Stimulated activated CD8-positive, alpha-beta memory T cell treated with anti-CD3 and anti-CD28 coated beads, Interleukin-2, amount 100 ng/mL, for 1 hour (primary cell): ENCODE data around the gene PTH2R.
"Not testable (repeated sequence)": the region's sequence is repeated elsewhere in the genome, so short reads cannot be mapped to it uniquely, and the experiment has no call there.

ENCODE experiments used
- DNase-seq, 2 donors: peaks; one replicate each; pipeline ENCODE4 v3.0.0-alpha.2; 2020; ENCODE audit warnings: low read depth in 2 of 2

Gene PTH2R

DNA sequence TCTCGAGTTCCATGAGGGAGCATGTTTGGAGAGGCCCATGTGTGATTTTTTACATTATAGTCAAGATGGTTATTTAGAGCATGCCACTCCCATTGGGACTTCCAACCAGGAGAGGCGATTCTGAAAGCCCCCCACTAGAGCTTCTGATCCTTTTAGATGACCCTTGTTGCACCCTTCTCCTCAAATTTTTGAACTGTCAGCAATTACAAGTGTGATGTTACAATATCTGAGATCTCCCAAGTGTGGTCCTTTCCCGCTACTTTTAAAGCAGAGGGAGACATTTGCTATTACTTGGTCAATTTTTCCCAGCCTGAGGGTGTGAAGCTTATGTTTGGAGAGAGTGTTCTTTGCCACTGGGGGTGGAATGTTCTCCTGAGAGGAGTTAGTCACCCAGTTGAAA lies 16.7 kb upstream of the PTH2R start:
- no peak for DNase-seq

DNA sequence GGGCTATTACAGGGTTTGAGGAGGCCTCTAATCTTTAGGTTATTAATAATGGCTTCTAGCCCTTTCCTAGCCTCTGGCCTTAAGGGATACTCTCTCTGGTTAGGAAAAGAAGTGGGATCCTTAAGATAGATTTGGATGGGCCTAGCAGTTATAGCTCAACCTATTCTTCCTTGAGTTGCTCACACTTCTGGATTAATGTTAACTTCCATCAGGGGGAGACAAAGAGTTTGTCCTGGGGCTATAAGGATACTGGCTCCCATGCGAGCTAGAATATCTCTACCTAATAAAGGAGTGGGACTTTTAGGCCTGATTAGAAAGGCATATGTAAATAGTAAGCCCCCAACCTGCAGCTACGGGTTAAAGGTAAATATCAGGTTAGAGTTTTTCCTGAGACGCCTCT lies 14.3 kb upstream of the PTH2R start:
- no peak for DNase-seq

DNA sequence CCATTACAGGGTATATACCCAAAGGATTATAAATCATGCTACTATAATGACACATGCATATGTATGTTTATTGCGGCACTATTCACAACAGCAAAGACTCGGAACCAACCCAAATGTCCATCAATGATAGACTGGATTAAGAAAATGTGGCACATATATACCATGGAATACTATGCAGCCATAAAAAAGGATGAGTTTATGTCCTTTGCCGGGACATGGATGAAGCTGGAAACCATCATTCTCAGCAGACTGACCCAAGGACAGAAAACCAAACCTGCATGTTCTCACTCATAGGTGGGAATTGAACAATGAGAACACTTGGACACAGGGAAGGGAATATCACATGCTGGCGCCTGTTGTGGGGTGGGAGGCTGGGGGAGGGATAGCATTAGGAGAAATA lies 9.8 kb upstream of the PTH2R start:
- DNase-seq, result not testable (repeated sequence)

DNA sequence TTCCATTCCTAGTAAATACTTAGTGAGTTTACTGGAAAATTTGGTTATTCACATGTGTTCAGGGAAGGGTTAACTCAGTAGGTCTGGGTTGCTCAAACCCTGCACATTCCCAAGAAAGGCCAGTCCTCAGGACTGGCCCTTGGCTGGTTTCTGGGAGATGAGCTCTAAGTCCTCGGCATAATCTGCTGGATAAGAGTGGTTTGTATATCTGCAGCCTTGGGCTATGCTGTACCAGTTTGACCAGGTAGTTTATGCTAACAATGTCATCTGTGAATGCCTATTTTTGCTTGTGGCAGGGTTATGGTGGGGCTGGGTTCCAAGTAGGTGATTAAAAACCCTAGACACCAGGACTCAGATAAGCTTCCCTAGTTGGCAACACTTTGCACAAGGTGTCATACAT lies 7.4 kb upstream of the PTH2R start:
- DNase-seq, result no peak

DNA sequence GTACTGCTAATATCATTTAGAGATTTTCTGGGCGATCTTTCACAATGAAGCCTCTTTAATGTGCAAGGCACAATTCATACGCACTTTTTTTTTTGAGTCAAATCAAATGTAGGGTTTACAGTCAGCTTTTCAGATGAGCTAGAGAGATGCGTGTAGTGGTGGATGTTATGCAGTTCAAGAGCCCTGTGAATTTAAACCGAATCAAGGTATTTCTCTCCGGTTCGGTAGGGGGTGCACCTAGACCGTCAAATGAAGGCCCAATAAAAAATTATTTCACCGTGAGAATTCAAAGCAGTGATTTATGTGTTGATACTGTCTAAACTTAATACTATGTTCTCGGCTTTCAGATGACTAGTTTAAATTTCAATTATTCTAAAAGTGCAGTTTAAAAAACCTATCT lies 1.1 kb downstream of the PTH2R start:
- no peak for DNase-seq

DNA sequence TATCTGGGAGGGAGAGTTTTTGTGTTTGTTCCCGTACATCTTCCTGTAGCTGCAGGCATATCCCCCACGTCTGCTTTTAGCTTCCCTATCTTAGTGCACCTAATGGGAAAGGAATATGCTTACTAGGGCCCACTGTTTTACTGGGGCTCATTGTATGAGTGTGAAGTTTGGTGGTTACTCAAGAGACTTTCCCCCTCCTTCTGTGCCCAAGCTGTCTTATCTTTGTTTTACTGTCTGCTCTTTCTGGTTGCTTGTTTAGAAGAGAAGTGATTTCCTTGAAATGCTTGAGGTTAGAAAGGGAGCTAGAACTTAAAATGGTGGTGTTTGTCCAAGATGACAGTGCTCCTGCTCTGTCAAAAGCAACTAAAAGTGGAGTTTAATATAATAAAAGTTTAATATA lies 7.3 kb downstream of the PTH2R start:
- DNase-seq, result no peak

DNA sequence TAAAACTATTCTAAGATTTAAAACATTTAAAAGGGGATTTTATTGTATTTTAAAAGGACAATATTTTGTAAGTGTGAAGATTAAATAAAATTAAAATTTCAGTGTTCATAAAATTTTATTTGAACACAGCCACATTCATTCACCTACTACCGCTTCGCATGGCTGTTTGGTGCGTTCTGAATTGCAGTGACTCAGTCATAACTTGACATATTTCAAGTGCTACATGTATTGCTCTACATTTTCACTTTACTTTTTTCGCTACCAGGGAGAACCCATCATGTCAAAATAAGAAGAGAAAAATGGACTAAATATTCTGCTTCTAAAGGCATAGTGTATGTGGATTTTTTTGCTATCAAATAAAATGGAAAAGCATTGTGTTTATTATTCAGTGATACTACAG lies 8.7 kb downstream of the PTH2R start:
- no peak for DNase-seq

DNA sequence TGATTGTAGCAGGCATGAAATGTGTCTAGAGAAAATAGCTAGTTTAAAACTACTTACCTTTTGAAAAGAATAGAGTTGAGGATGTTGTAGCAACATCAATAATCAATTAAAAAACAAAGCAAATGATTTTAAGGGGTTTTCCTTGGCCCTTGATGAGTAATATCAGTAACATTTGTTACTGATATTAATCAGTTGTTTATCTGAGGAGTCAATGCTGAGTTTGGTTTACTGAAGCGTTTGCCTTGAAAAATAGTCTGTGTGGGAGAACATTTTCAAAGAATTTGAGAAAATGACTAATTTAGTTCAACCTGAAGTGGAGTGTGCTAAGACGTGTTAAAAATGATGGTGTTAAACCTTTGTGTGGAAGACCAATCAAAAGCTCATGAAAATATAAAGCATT lies 9.3 kb downstream of the PTH2R start:
- DNase-seq, result no peak

DNA sequence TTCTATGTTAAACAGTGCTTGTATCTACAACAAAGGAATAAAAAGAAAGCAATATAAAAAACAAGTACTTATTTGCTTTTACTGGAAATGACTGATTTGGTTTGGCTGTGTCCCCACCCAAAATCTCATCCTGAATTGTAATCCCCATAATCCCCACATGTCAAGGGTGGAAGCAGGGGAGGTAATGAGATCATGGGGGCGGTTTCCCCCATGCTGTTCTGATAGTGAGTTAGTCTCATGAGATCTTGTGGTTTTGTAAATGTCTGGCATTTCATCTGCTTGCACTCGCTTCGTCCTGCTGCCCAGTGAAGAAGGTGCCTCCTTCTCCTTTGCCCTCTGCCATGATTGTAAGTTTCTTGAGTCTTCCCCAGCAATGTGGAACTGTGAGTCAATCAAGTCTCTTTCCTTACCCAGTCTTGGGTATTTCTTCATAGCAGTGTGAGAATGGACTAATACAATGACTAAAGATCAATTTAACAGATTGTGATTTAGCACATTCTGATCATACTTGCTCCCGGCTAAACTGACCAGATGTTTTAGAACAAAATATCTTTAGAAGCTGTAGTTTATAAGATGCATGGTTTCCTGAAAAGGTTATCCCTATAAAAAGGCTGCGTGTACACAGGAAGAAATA lies 19.9 kb downstream of the PTH2R start:
- no peak for DNase-seq

DNA sequence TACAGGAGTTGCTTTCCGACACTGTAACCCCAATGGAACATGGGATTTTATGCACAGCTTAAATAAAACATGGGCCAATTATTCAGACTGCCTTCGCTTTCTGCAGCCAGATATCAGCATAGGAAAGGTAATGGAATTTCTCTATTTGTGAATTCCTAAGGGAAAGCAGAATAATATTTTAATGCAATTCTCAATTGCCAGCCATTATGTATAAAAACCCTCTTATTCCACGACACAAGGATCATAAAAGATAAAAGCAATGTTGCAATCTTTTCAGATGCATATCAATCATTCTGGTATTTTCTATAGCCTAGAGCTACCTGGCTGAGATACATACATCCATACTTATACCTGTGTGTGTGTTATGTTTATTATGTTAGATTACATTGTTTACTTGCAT lies 31.2 kb downstream of the PTH2R start:
- no peak for DNase-seq

DNA sequence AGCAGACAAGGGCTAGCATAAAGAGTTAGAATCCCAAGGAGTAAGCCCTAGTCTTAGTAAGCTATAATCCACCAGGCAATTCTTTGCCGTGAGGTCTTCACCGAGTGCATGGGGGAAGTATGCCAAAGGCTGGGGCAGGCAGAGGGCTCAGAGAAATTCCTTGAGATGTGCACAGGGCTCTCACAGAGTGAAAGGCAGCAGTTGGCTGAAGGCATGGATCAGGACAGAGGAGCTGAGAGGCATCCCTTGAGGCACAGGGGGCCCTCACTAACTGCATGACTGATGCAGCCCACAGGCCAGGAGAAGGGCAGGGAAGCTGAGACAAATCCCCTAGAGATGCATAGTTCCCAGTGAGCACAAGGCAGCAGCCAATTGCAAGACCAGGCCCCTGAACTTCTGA lies 34.1 kb downstream of the PTH2R start:
- no peak for DNase-seq

DNA sequence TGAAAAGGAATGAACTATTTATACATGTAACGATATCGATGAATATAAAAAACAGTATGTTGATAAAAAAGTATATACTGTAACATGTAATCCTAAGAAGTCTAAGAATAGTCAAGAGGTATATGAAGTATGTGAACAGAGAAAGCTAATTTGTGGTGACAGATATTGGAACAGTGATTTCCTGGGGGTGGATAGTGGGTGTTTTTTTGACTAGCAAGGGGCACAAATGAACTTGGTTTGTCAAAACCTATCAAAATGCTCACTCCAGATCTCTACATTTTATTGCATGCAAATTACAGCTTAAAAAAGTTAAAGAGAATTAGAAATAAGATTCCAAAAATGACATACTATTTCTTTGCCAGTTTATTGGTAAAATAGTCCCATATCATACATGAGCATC lies 35.4 kb downstream of the PTH2R start:
- no peak for DNase-seq

DNA sequence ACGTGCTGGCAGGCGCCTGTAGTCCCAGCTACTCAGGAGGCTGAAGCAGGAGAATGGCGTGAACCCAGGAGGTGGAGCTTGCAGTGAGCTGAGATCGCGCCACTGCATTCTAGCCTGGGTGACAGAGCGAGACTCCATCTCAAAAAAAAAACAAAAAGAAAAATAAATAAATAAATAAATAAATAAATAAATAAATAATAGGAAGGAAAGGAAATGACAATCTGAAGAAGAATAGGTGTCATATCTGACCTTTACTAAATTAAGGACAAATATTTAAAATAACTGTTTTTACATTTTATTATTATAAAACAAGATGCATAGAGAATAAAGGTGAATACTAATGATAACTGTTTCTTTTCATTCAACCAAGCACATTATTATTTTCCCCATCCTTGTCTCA lies 40.9 kb downstream of the PTH2R start:
- not testable (repeated sequence) for DNase-seq

DNA sequence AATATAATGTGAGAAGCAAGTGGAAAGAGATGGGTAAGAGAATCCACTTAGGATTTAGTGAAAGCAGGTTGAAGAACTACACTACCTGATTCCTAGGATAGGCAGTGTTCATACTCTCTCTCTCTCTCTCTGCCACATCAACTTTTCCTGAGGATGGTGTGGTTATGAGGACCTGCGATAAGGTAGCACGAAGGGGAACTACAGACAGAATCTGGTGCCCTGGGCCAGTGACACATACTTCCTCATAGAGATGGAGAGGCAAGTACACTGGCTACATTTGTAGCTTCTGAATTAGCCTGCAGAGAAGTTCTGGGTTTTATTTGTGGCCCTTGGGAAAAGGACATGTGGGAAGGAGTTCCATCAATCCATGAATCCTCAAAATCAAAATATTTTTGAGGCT lies 44.5 kb downstream of the PTH2R start:
- no peak for DNase-seq

DNA sequence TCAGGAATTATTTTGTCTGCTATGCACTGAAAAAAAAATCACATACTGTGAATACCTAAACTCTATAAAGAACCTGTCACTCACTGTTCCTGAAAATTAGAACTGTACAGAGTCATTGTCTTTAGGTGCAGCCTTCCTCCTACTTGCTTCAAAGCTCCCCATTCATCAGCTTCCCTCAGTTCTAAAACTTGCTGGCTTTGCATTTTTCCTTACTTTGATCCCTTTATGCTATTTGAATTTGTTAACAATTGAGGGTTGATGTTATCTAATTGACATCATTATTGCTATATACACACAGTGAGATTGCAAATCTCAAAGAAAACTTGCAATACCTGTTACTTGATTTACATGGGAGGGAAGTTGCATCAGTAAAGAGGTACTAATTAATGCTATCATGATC lies 48.3 kb downstream of the PTH2R start:
- no peak for DNase-seq

DNA sequence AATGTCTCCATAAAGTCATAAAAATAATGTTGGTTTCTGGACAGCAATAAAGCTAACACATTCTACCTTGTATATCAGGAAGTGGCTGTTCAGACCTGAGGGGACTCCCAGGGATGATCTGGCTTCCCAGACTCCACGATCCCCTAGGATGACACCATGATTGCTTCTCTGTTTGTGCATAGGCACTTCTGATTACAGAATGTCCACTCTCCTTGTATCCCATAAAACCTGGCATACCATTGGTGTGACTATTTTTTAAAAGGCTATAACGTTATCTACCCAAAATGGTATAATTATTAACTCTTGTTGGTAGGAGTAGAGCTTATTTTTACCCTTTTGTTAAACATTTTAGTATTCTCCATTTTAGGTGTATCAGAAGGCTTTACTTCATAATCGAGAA lies 57.1 kb downstream of the PTH2R start:
- no peak for DNase-seq

DNA sequence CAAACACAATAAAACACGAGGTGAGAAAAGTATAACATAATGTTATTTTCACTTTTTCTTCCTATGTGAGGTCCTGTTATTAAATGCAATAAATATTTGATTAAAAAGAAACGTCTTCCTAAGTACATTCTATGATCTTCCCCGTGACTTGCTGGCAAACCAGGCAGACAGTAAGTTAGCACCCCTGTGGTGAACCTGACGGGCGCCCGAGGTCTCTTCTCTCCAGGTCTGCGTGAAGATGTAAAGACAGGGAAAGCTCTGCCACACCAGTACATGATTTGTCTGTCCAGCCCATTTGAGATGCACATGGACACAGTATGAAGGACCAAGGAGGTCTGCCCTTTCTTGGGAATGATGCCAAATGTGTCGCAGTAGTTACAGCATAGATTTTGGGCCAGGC lies 57.6 kb downstream of the PTH2R start:
- no peak for DNase-seq

DNA sequence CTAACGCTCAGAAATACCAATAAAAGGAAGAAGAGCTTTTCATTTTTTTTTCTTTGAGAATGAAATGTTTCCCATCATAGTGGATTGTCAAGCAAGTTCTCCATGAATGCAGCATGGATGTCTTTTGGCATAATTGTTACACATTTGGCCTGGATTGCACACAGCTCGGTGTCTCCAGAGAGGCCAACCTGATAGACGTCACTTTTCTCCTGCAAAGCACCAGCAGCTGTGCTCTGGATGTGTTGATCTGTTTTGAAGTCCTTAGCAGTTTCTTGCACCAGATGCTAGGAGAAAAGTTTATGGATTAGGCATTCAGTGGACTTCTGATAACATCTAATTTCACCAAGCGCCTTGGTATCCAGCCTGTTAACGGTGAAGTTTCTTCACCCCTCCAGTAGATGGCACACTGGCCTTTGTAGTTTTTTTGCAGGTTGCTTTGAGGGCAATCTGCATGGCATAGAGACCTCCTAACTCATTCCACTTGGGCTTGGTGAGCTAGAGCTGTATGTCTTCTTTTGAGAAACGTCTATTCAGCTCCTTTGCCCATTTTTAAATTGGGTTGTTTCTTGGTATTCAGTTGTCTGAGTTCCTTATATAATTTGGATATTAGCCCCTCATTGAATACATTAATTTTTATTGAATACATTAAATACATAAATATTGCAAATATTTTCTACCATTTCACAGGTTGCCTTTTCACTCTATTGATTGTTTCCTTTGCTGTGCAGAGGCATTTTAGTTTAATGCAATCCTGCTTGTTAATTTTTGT lies 59.7 kb downstream of the PTH2R start:
- DNase-seq, result no peak

DNA sequence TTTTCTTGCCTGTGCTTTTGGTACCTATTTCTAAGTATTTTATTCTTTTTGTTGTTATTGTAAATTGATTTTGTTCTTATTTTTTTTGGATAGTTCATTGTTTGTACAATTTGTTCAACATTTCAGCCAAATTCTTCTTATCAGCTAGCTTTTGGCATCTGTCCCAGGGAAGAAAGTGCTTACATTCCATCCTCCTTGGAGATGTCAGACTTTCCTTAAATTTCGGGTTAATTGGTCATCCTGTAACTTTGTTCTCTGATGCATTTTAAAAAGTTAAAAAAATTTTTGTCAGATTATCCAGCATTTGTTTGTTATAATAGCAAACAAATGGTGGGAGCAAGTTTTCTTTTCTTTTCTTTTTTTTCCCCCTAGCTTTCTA lies 60.3 kb downstream of the PTH2R start:
- DNase-seq, result no peak

DNA sequence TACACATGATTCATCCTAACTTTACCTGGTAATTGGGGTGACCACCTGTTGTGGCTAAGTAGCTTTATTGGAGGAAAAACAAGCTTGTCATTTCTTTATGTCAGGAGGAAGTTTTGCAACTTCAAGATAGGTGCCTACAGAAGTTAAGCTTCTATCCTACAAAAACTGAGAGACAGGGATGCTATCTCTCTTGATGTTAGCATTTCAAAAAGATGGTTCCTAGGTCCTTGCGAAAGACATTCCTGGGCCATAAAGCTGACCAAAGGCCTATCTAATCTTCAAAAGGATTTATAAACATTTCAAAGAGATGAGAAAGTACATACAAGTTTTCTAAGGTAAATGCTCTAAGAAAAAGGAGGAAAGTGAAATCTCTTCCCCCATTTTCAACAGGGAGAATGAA lies 61.0 kb downstream of the PTH2R start:
- no peak for DNase-seq

DNA sequence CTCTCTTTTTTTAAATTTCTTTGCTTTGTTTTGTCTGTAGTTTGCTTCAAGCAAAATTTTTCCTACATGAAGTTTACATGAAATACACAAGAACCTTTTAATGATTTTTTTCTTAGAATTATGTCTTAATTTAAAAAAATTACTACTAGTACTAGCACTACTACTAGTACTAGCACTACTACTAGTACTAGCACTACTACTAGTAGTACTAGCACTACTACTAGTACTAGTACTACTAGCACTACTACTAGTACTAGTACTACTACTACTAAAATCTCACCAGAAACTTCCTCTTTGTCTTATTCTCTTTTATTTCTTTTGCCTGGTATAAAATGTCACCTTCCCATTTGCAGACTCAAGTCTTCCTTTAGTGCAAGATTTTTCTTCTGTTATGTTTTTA lies 71.1 kb downstream of the PTH2R start:
- no peak for DNase-seq

DNA sequence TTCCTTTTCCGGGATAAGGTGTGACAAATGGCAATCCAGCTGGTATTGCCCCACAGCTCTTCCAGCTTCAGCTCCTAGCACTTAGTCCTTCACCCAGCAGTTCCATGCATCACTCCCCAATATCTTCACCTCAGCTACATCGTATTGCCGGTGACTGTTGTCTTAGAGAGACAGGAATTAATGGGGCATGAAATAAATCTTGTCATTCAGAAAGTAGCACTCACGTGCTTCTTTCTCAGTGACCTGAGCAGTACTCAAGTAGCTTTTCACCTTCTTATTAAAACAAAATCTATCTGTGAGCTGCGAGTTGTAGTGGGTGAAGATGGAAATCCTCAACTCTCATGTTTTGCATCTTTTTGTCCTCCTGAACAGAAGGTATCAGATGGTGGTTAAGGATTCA lies 72.8 kb downstream of the PTH2R start:
- no peak for DNase-seq

DNA sequence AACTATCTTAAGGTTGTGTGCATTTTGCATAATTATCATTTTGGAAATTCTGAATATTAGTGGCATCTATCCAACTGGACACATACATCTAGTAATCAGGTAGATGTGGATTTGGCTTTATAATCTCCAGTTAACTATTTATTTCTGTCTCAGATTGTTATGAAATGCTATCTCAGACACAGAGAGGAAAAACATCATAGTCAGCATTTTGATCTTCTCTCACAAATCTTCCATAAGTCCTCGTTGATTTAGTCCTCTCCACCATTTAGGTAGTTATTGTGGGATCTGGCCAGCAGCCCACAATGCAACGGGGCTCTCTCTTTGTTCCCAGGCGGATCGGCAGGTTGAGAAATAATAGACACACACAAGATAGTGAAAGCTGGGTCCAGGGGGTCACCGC lies 75.4 kb downstream of the PTH2R start:
- DNase-seq, result not testable (repeated sequence)

DNA sequence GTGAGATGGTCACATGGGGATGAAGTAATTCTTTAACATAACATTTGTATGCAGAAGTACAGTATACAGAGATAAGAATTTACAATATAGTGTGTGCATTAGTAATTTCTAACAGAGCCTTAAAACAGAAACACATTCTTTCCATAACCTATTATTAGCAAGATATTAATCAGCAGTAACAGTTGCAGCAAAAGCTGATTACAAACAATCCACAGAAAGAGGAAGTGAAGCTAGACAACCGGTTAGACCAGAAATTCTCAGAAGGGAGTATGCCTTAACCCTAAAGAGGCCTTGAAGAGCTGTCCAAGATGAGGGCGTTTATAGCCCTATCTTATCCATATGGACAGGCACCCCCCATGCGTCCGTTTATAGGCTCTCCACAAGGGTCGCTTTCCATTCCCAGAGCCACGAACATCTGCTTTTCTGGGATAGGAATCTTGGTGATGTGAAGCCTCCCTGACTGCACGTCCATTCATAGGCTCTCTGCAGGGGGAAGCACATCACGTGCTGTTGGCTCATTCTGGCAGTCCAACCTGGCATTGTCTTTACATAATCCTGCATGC lies 75.9 kb downstream of the PTH2R start:
- DNase-seq, result not testable (repeated sequence)
